Hepatocyte (in vitro differentiated cells): ENCODE results near the gene CD7. TPM values are rescaled to one million over a fixed set of nuclear protein-coding genes. Genes with fewer than 3 reads are reported as not detected.

Experiments
- DNase-seq: peaks from one replicate; pipeline ENCODE4 v3.0.0-alpha.2; 2016; ENCODE audit warnings: low spot score
- H2AFZ ChIP-seq: fragments of 200-600 bp; sonication (generic); 2 replicates; pipeline ENCODE4 v1.6.0; 2016; ENCODE audit warnings: antibody characterized with exemption, mild to moderate bottlenecking
- H3K27ac ChIP-seq: fragments of 200-600 bp; sonication (generic); 2 replicates; pipeline ENCODE4 v1.5.1; 2016; ENCODE audit warnings: mild to moderate bottlenecking
- H3K27me3 ChIP-seq: fragments of 200-600 bp; sonication (generic); 2 replicates; pipeline ENCODE4 v1.6.1; 2016
- H3K36me3 ChIP-seq: fragments of 200-600 bp; sonication (generic); replicated peaks from 2 replicates; pipeline ENCODE4 v1.5.1; 2016; ENCODE audit warnings: low read depth; ENCODE audit not compliant: insufficient read depth
- H3K4me1 ChIP-seq: fragments of 200-600 bp; sonication (generic); 2 replicates; pipeline ENCODE4 v1.5.1; 2016; ENCODE audit warnings: mild to moderate bottlenecking, moderate library complexity; ENCODE audit not compliant: insufficient read depth
- H3K4me2 ChIP-seq: fragments of 200-600 bp; sonication (generic); 2 replicates; pipeline ENCODE4 v1.6.0; 2016
- H3K4me3 ChIP-seq: fragments of 200-600 bp; sonication (generic); 2 replicates; pipeline ENCODE4 v1.5.1; 2016; ENCODE audit warnings: mild to moderate bottlenecking
- H3K79me2 ChIP-seq: fragments of 200-600 bp; sonication (generic); 2 replicates; pipeline ENCODE4 v1.6.0; 2017; ENCODE audit warnings: mild to moderate bottlenecking
- H3K9me2 ChIP-seq: fragments of 200-600 bp; sonication (generic); replicated peaks from 2 replicates; pipeline ENCODE4 v1.6.0; 2017; ENCODE audit warnings: mild to moderate bottlenecking; ENCODE audit not compliant: insufficient read depth
- H3K9me3 ChIP-seq: fragments of 200-600 bp; sonication (generic); 2 replicates; pipeline ENCODE4 v1.5.1; 2016; ENCODE audit warnings: low read depth, mild to moderate bottlenecking
- H4K20me1 ChIP-seq: fragments of 200-600 bp; sonication (generic); 2 replicates; pipeline ENCODE4 v1.6.0; 2016; ENCODE audit warnings: mild to moderate bottlenecking; ENCODE audit not compliant: insufficient read depth, poor library complexity, severe bottlenecking
- CTCF ChIP-seq: fragments of 200-600 bp; sonication (generic); IDR thresholded peaks from 2 replicates; pipeline ENCODE4 v1.5.1; 2016; ENCODE audit warnings: antibody characterized with exemption, mild to moderate bottlenecking; ENCODE audit not compliant: poor library complexity
- EZH2 ChIP-seq: fragments of 200-600 bp; sonication (generic); IDR thresholded peaks from 2 replicates; pipeline ENCODE4 v1.6.1; 2016; ENCODE audit warnings: antibody characterized with exemption, mild to moderate bottlenecking, borderline replicate concordance
- EZH2phosphoT487 ChIP-seq: fragments of 200-600 bp; sonication (generic); IDR thresholded peaks from one replicate; pipeline ENCODE4 v1.6.1; 2018; ENCODE audit warnings: antibody characterized with exemption, mild to moderate bottlenecking, low read depth, moderate library complexity; ENCODE audit not compliant: unreplicated experiment, severe bottlenecking
- WGBS: methylation state at CpG from one replicate; pipeline ENCODE4 v1.1.6; 2016; ENCODE audit warnings: low lambda C conversion rate; ENCODE audit errors: missing lambda C conversion rate; 5-methylcytosine and 5-hydroxymethylcytosine counted together
- polyA plus RNA-seq: library from polyadenylated mRNA; unstranded; fragments of >200 nt; fragmentation: Nextera tagmentation; extraction: Ambion mirVana; gene quantifications from 2 replicates; pipeline ENCODE4 v1.2.1, GENCODE V29; 2016
- total RNA-seq: library from RNA; depleted of rRNA; stranded (reverse); fragments of >200 nt; gene quantifications from 2 replicates; pipeline ENCODE4 v1.2.3, GENCODE V29; 2014

Gene CD7
- total and polyA plus RNA-seq, 2 experiments from 2014 or later = 1.8 to 7.0 TPM

DNA sequence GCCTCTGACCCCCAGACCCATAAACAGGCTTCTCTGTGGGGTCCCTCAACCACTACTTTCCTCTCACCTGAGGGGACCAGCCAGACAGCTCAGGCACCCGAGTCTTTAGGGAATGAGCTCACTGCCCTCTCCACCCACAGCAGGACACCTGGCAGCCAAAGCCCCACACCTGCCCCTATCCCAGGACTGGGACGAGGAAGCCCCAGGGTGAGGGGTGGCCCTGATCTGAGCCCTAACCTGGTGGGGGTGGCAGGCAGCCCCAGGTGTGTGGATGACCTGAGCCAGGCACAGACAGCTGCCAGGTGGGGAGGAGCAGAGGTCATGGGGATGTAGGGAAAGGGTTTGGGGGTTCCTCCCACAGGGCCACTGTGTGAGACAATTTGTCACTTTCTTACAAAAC is 40.0 kb upstream of the CD7 start:
- Histone ChIP-seq H3K4me2 (no peak overlapping the region), H4K20me1 (no peaks in the 10 kb centered on the region), H3K9me3 (no peaks in the 10 kb centered on the region), H3K36me3 (no peaks in the 10 kb centered on the region), H3K27ac (no peak overlapping the region), H2AFZ (no peak overlapping the region), H3K9me2 (no peaks in the 10 kb centered on the region), H3K27me3 (no peaks in the 10 kb centered on the region), H3K4me3 (no peak overlapping the region), H3K79me2 (no peaks in the 10 kb centered on the region), H3K4me1 (peaks cover 9% of the 10 kb centered on the region)
- TF ChIP-seq EZH2phosphoT487 (no peak), CTCF (no peak), EZH2 (no peak)
- no peak for DNase-seq
- 68% methylated on average over 2 of the region's 2 CpGs for WGBS

GRCh38 chr17:82356845-82357355 is 39.5 kb upstream of the CD7 start:
- Histone ChIP-seq H3K9me2 (no peaks in the 10 kb centered on the region), H3K9me3 (no peaks in the 10 kb centered on the region), H3K27me3 (no peaks in the 10 kb centered on the region), H2AFZ (no peak overlapping the region), H4K20me1 (no peaks in the 10 kb centered on the region), H3K79me2 (no peaks in the 10 kb centered on the region), H3K4me1 (peaks cover 9% of the 10 kb centered on the region), H3K4me2 (no peak overlapping the region), H3K4me3 (no peak overlapping the region), H3K27ac (no peak overlapping the region), H3K36me3 (no peaks in the 10 kb centered on the region)
- WGBS = 56% methylated on average over 20 of the region's 20 CpGs
- no peak for TF ChIP-seq CTCF
- no peak for TF ChIP-seq EZH2
- no peak for TF ChIP-seq EZH2phosphoT487
- no peak for DNase-seq

- Histone ChIP-seq H3K36me3 (no peaks in the 10 kb centered on the region), H3K27me3 (no peaks in the 10 kb centered on the region), H2AFZ (no peak overlapping the region), H3K4me3 (no peak overlapping the region), H3K9me3 (no peaks in the 10 kb centered on the region), H3K9me2 (no peaks in the 10 kb centered on the region), H3K27ac (no peak overlapping the region), H3K4me1 (peaks cover 9% of the 10 kb centered on the region), H3K79me2 (no peaks in the 10 kb centered on the region), H3K4me2 (no peak overlapping the region), H4K20me1 (no peaks in the 10 kb centered on the region)
- DNase-seq = no peak
- TF ChIP-seq EZH2 = no peak
- no peak for TF ChIP-seq CTCF
- no peak for TF ChIP-seq EZH2phosphoT487
- WGBS = 77% methylated on average over 11 of the region's 11 CpGs
Measured at GRCh38 chr17:82355770-82356427, 38.5 kb upstream of the CD7 start.
